ENCODE measurements around the gene ABCC12.
A peak's percentile ranks its signal among the peaks of the same experiment; 100 is the strongest.

ABCC12 gene

GRCh38 chr16:48106446-48106845, 49.3 kb downstream of the ABCC12 start:
- H3K36me3 ChIP-seq: no peaks in the 10 kb centered on the region
- H3K27ac ChIP-seq: no peak overlapping the region; a peak in 1 of 22 replicates
- TF ChIP-seq Cebpa-rat (IDR thresholded peaks at IDR 0.05): no peak
- no peaks in the 10 kb centered on the region for H3K9me3 ChIP-seq (replicated peaks in 1 of 11)
- H4K20me1 ChIP-seq: no peaks in the 10 kb centered on the region
- no peak overlapping the region for H3K4me3 ChIP-seq
- H3K27me3 ChIP-seq: no peaks in the 10 kb centered on the region
- no peak overlapping the region for H3K9ac ChIP-seq
- peak overlapping the region in 8 of 11 experiments; percentile 24 to 74 (median 61); a peak in 15 of 22 replicates for H3K4me2 ChIP-seq
- peaks cover 0 to 28% (median 18%) of the 10 kb centered on the region in 10 experiments; a peak in 13 of 20 replicates for H3K4me1 ChIP-seq

All from BLaER1 treated with 17β-estradiol and CSF1 and Interleukin-3, amounts not matched to agents 10 nM and 100 nM (cell line).